ENCODE data around the gene GAL. TPM values are rescaled to one million over a fixed set of nuclear protein-coding genes. Genes with fewer than 3 reads are reported as not detected.
"Not testable (repeated sequence)": the region's sequence is repeated elsewhere in the genome, so short reads cannot be mapped to it uniquely, and the experiment has no call there.

Gene GAL
- total and polyA plus RNA-seq, 2 of the 8 experiments (the other 6 are each of a cell fraction or from before 2014, with no cell fraction given) = 81.8 to 233 TPM

GRCh38 chr11:68639322-68639721 is 45.0 kb upstream of the GAL start:
- not testable (repeated sequence) for H3K27ac ChIP-seq (ENCODE audit: low read depth, low read length); H2BK15ac ChIP-seq (ENCODE audit: low read length); FAIRE-seq; H2BK120ac ChIP-seq (replicated peaks; ENCODE audit: low read depth, low read length); H4K8ac ChIP-seq (ENCODE audit: extremely low read depth, insufficient read depth, low read length); H3K4ac ChIP-seq (replicated peaks; ENCODE audit: insufficient read length, low read depth, low read length); H3K4me3 ChIP-seq (ENCODE audit: extremely low read depth in 1 of 4, insufficient read depth in 2 of 4, low read depth in 3 of 4, low read length in 4 of 4); H3K27me3 ChIP-seq (replicated peaks in 1 of 4; ENCODE audit: control insufficient read depth in 3 of 4, extremely low read depth in 1 of 4, insufficient read depth in 3 of 4, low read length in 3 of 4); H3K23me2 ChIP-seq (ENCODE audit: low read depth, low read length); H3K4me2 ChIP-seq (ENCODE audit: insufficient read depth in 1 of 2, low read depth in 2 of 2, low read length in 2 of 2); H3K79me1 ChIP-seq (ENCODE audit: low read depth, low read length); H3K9ac ChIP-seq (replicated peaks in 1 of 4; ENCODE audit: extremely low read depth in 1 of 4, low read depth in 3 of 4, low read length in 3 of 4); H3K14ac ChIP-seq (ENCODE audit: insufficient read length); H3K79me2 ChIP-seq (ENCODE audit: control insufficient read depth in 1 of 2, insufficient read depth in 2 of 2, low read length in 2 of 2); H3K9me3 ChIP-seq (ENCODE audit: insufficient read depth in 2 of 2, low read depth in 1 of 2, low read length in 1 of 2); H4K5ac ChIP-seq (ENCODE audit: insufficient read length, low read depth, low read length); H3K4me1 ChIP-seq (replicated peaks in 1 of 4; ENCODE audit: control insufficient read depth in 3 of 4, insufficient read depth in 4 of 4, low read length in 3 of 4); DNase-seq (ENCODE audit: low read depth in 1 of 2, low spot score in 2 of 2); H3K23ac ChIP-seq (ENCODE audit: insufficient read length); H4K20me1 ChIP-seq (replicated peaks in 1 of 2; ENCODE audit: control insufficient read depth in 1 of 2, insufficient read depth in 2 of 2, low read length in 2 of 2); H2AFZ ChIP-seq (ENCODE audit: low read length); H3K56ac ChIP-seq (replicated peaks; ENCODE audit: insufficient read length, low read depth, low read length); H3K36me3 ChIP-seq (ENCODE audit: control insufficient read depth in 2 of 4, insufficient read depth in 4 of 4, low read length in 3 of 4)
- H3K18ac ChIP-seq (ENCODE audit: extremely low read depth, low read length) = peak overlapping the region; percentile 78
- ChIA-PET POLR2A (ENCODE audit: partially characterized antibody) (interaction anchor here (1.0 kb wide), 1 partner anchor 213 kb away, joined by 3 read pairs; no protein-coding TSS in a partner anchor), CTCF (ENCODE audit: partially characterized antibody) (interaction anchor here (0.7 to 1.3 kb wide), 2 partner anchors 22 to 55 kb away, joined by 3 read pairs; no protein-coding TSS in a partner anchor)
- peak overlapping the region; percentile 98; the same call in 1 of the 2 replicates for H2BK20ac ChIP-seq (ENCODE audit: low read length)
- H2BK12ac ChIP-seq (ENCODE audit: low read depth, low read length) = peak overlapping the region; percentile 50; the same call in 1 of the 2 replicates
- peak overlapping the region; percentile 95 for H4K91ac ChIP-seq (replicated peaks; ENCODE audit: insufficient read length, low read length)
- peak overlapping the region; percentile 67; the same call in 1 of the 2 replicates for H2BK5ac ChIP-seq (ENCODE audit: low read depth, low read length)
- 76% methylated on average over 3 of the region's 3 CpGs; no CpG with 5 or more reads in 1 of the 2 experiments for WGBS, 2 experiments (ENCODE audit: extremely low coverage in 1 of 2, insufficient coverage in 1 of 2, insufficient read length in 1 of 2, insufficient replicate concordance in 2 of 2, low coverage in 1 of 2, low lambda C conversion rate in 2 of 2, missing lambda C conversion rate in 1 of 2)
- H2AK5ac ChIP-seq (ENCODE audit: low read depth, low read length) = peak overlapping the region; percentile 82; the same call in 1 of the 2 replicates
